Neural progenitor cell (in vitro differentiated cells): Measurements from ENCODE around the gene LGALS1.

ENCODE experiments used
- EZH2 ChIP-seq: fragments of 200-600 bp; sonication (generic); IDR thresholded peaks from 2 replicates; pipeline ENCODE4 v1.6.1; 2017; ENCODE audit warnings: antibody characterized with exemption, mild to moderate bottlenecking, moderate library complexity
- EZH2phosphoT487 ChIP-seq: fragments of 200-600 bp; sonication (generic); IDR thresholded peaks from 2 replicates; pipeline ENCODE4 v1.6.1; 2017; ENCODE audit warnings: antibody characterized with exemption
- TF ChIP-seq, protein P1 (sequence below): fragments of 200-600 bp; sonication (generic); IDR thresholded peaks from 2 replicates; pipeline ENCODE4 v1.5.1; 2017; ENCODE audit warnings: antibody characterized with exemption, mild to moderate bottlenecking

DNA sequence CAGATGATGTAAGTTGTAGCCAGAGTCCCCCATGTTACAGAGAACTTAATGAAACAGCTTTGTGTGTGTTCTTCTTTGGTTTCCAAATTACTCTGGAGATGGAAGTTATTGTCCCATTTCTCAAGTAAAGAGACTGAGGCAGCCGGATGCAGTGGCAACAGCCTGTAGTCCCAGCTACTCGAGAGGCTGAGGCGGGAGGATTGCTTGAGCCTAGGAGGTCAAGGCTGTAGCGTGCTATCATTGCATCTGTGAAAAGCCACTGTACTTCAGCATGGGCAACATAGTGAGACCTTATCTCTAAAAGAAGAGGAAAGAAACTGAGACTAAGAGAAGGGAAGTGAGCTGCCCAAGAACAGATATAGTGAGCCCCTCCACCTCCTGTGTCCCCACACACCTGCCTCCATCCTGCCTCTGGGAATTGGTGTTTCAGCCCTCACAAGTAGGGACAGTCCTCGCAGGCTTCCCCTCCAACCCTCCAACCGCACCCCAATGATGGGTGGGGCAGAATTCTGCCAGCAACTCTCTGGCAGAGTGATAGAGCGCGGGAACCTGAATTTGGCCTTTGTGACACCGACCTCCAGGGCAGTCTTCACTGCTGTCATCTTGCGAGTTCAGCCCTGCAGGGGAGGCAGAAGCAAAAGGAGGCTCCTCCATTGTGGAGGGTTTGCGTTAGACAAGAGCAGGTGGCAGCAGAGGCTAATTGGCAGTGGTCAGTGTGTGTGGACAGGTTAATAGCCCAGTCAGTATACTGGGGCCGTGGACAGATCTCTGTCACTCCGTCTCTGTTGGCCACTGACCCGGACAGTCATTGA, 15.3 kb upstream of the LGALS1 start:
- no peak for TF ChIP-seq EZH2phosphoT487
- TF ChIP-seq, protein P1, sequence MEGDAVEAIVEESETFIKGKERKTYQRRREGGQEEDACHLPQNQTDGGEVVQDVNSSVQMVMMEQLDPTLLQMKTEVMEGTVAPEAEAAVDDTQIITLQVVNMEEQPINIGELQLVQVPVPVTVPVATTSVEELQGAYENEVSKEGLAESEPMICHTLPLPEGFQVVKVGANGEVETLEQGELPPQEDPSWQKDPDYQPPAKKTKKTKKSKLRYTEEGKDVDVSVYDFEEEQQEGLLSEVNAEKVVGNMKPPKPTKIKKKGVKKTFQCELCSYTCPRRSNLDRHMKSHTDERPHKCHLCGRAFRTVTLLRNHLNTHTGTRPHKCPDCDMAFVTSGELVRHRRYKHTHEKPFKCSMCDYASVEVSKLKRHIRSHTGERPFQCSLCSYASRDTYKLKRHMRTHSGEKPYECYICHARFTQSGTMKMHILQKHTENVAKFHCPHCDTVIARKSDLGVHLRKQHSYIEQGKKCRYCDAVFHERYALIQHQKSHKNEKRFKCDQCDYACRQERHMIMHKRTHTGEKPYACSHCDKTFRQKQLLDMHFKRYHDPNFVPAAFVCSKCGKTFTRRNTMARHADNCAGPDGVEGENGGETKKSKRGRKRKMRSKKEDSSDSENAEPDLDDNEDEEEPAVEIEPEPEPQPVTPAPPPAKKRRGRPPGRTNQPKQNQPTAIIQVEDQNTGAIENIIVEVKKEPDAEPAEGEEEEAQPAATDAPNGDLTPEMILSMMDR = no peak
- TF ChIP-seq EZH2 = no peak
